ENCODE measurements around the gene OSBP. TPM values are rescaled to one million over a fixed set of nuclear protein-coding genes. Genes with fewer than 3 reads are reported as not detected.
"Not testable (repeated sequence)": the region's sequence is repeated elsewhere in the genome, so short reads cannot be mapped to it uniquely, and the experiment has no call there.

OSBP gene, protein sequence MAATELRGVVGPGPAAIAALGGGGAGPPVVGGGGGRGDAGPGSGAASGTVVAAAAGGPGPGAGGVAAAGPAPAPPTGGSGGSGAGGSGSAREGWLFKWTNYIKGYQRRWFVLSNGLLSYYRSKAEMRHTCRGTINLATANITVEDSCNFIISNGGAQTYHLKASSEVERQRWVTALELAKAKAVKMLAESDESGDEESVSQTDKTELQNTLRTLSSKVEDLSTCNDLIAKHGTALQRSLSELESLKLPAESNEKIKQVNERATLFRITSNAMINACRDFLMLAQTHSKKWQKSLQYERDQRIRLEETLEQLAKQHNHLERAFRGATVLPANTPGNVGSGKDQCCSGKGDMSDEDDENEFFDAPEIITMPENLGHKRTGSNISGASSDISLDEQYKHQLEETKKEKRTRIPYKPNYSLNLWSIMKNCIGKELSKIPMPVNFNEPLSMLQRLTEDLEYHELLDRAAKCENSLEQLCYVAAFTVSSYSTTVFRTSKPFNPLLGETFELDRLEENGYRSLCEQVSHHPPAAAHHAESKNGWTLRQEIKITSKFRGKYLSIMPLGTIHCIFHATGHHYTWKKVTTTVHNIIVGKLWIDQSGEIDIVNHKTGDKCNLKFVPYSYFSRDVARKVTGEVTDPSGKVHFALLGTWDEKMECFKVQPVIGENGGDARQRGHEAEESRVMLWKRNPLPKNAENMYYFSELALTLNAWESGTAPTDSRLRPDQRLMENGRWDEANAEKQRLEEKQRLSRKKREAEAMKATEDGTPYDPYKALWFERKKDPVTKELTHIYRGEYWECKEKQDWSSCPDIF
- 10 to 100 TPM; 41.6 to 41.8 TPM for total RNA-seq

DNA sequence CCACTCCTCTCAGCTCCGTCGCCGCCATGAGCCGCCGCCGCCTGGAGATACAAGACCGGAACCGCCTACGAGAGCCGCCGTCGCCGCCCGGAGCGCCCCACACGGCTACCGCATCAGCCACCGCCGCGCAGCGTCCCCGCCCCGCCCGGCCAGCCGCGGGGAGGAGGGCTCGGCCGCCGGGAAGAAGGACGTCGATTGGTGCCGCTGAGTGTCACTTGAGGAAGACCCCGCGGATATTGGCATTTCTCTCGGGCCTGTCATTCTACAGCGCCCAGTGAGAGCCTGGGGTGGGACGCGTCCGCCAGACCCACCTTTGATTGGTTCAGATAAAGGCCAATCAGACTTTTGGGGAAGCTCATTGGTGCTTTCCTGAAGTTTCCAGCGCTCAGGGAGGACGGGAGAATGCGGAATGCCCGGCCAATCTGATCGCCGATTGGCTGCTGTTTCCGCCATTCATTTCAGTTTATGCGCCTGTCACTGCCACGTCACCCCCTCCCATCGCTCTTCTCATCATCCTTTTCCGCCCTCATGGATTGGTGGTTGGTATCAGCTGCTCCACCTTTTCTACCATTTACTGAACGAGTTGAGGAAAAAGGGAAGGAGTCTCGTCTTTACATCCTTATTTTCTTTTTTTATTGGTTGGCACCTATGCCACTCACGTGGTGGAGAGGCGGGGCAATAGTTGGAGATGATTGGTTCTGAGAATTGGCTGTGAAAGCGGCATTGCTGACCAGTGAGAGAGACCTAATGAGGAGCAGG lies at the start of gene OSBP:
TSS of gene OSBP (minus strand) at position 138 of the 759 bp plus-strand sequence. CDS start at position 28, 110 bp downstream.
- no peaks in the 10 kb centered on the region for H3K9me3 Mint-ChIP-seq
- H3K27me3 Mint-ChIP-seq: no peaks in the 10 kb centered on the region
- peaks cover 9% of the 10 kb centered on the region for H3K36me3 Mint-ChIP-seq
- H3K4me3 Mint-ChIP-seq: peak within 1 kb of the TSS; percentile 96
- H3K27ac Mint-ChIP-seq: peak within 1 kb of the TSS; percentile 97
- DNase-seq (peak; percentile 91), ATAC-seq (ENCODE audit: low read depth) (peak; percentile 88)
- POLR2A ChIA-PET: interaction anchor here (0.6 to 3.4 kb wide), 20 partner anchors 10 to 194 kb away, joined by 3 to 37 read pairs (median 4); partner anchors contain the start of genes MRPL16 and PATL1
- peaks cover 33% of the 10 kb centered on the region for H3K4me1 Mint-ChIP-seq

DNA sequence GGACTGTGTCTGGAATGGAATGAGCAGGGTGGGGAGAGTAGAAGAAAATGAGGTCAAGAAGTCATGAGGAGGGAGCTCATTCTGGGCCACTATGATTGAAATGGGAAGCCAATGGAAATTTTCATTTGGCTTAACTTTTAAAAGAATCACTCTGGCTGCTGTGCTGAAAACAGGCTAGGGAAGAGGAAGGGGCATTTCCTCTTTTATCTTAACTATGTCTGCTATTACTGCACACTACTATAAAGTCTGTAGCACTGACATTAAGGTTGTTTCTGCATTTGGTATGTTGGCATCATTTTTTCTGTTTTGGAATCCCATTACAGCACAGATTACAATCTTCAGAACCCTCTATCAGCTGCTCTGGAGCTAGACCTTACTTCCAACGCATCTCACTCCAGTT lies 45.0 kb upstream of the OSBP start:
- DNase-seq (no peak), ATAC-seq (ENCODE audit: low read depth) (no peak)
- Mint-ChIP-seq H3K36me3 (peaks cover 23% of the 10 kb centered on the region), H3K27ac (peak overlapping the region; percentile 60), H3K4me1 (peaks cover 26% of the 10 kb centered on the region), H3K9me3 (no peaks in the 10 kb centered on the region), H3K27me3 (no peaks in the 10 kb centered on the region), H3K4me3 (no peak overlapping the region)
- POLR2A ChIA-PET: no interaction called here

DNA sequence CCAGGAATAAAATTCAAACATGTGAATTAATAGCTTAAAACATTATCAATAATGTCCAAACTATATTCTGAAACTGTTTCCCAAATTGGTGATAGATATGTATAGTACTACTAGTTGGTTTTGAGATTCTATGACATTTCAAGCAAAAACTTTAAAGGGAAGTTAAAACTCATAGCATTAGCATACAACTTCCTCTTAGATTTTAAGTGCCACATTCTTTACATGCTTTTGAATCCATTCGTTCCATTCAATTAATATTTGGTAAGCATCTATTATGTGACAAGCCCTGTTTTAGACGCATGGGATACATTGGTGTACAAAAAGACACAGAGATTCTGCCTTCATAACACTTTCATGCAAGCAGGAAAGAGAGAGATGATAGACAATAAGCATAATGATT lies 44.4 kb upstream of the OSBP start:
- Mint-ChIP-seq H3K27me3 (no peaks in the 10 kb centered on the region), H3K27ac (peak overlapping the region; percentile 60), H3K36me3 (peaks cover 25% of the 10 kb centered on the region), H3K4me1 (peaks cover 24% of the 10 kb centered on the region), H3K9me3 (no peaks in the 10 kb centered on the region), H3K4me3 (no peak overlapping the region)
- POLR2A ChIA-PET: interaction anchor here (0.6 kb wide), 1 partner anchor 39 kb away, joined by 3 read pairs; no protein-coding TSS in a partner anchor
- no peak for ATAC-seq (ENCODE audit: low read depth)
- no peak for DNase-seq

DNA sequence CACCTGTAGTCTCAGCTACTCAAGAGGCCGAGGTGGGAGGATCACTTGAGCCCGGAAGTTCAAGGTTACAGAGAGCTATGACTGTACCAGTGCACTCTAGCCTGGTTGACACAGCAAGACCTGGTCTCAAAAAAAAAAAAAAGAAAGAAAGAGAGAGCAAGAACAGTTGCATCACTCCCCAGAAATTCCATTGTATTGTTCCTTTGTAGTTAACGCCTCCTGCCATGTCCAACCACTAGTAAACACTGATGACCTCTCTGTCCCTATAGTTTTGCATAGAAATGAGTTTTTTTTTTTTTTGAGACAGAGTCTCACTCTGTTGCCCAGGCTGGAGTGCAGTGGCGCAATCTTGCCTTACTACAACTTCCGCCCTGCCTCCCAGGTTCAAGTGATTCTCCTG lies 42.5 kb upstream of the OSBP start:
- POLR2A ChIA-PET: no interaction called here
- no peak for ATAC-seq (ENCODE audit: low read depth)
- H3K27me3 Mint-ChIP-seq: no peaks in the 10 kb centered on the region
- no peaks in the 10 kb centered on the region for H3K9me3 Mint-ChIP-seq
- DNase-seq: no peak
- peaks cover 31% of the 10 kb centered on the region for H3K36me3 Mint-ChIP-seq
- H3K4me3 Mint-ChIP-seq: no peak overlapping the region
- peaks cover 13% of the 10 kb centered on the region for H3K4me1 Mint-ChIP-seq
- no peak overlapping the region for H3K27ac Mint-ChIP-seq

DNA sequence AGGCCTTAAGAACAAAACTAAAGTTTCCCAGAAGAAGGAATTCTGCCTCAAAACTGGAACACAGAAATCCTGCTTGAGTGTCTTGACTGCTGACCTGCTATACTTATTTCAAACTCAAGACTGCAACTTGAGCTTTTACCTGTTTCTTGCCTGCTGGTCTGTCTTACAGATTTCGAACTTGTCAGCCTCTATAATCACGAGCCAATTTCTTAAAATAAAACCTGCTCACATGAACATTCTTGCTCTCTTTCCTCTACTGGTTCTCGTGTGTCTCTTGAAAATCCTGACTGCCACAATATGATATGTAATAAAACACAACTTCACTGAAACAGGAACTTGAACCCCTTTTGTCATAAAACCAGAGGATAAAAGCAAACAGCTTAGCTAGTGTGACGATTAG lies 39.3 kb upstream of the OSBP start:
- no peak for ATAC-seq (ENCODE audit: low read depth)
- Mint-ChIP-seq H3K4me3 (no peak overlapping the region), H3K27ac (no peak overlapping the region), H3K9me3 (no peaks in the 10 kb centered on the region), H3K36me3 (peaks cover 43% of the 10 kb centered on the region), H3K27me3 (no peaks in the 10 kb centered on the region), H3K4me1 (no peaks in the 10 kb centered on the region)
- POLR2A ChIA-PET: no interaction called here
- no peak for DNase-seq

DNA sequence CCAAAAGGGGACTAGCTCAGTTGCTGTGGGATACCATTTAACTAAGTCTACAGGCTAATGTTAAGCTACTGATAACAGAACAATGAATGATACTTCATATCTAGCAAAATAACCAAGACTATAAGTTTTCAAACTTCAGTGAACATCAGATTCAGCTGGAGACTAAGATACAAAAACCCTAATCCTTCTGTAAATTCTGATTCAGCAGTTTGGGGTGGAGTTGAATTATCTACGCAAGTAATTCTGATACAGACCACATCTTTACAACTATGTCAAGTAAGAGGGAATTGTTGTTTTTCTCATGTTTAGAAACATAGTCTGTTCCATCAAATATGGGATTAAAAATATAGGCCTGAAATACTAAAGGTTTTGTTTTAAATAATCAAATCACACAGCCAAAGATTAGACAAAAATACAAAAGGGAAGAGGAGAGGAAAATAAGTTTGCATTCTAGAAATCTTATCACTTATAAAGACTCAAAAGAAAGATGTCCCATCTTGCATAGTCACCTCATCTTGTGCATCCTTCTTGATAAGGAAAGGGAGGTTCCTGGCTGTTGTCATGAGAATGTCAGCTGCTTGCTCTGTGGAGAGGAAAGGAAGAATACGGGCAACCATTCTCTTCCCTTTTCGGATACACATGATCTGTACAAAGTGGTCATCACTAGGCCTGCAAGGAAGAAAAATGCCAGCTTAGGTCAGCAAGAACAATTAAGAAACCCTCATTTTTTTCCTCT lies 31.8 kb upstream of the OSBP start:
- DNase-seq (no peak), ATAC-seq (ENCODE audit: low read depth) (no peak)
- Mint-ChIP-seq H3K27me3 (no peaks in the 10 kb centered on the region), H3K4me1 (no peaks in the 10 kb centered on the region), H3K4me3 (no peak overlapping the region), H3K27ac (no peak overlapping the region), H3K36me3 (peaks cover 51% of the 10 kb centered on the region), H3K9me3 (no peaks in the 10 kb centered on the region)
- POLR2A ChIA-PET: interaction anchor here (1.1 kb wide), 1 partner anchor 33 kb away, joined by 7 read pairs; no protein-coding TSS in a partner anchor

DNA sequence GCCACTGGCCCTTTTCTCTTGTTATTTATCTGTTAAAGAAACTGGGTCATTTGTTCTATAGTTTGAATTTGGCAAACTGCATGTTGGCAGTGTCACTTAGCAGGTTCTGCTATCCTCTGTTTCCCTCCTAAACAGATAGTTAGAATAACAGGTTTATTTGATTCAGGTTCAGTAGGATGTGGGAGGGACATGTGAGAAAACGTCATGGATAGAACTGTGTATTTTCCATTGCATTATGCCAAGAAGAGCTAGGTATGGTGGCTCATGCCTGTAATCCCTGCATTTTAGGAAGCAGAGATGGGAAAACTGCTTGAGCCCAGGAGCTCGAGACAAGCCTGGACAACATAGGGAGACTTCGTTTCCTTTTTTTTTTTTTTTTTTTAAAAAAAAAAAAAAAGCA lies 29.0 kb upstream of the OSBP start:
- POLR2A ChIA-PET: no interaction called here
- H3K27ac Mint-ChIP-seq: no peak overlapping the region
- no peaks in the 10 kb centered on the region for H3K27me3 Mint-ChIP-seq
- no peaks in the 10 kb centered on the region for H3K9me3 Mint-ChIP-seq
- no peak overlapping the region for H3K4me3 Mint-ChIP-seq
- ATAC-seq (ENCODE audit: low read depth) (no peak), DNase-seq (no peak)
- H3K36me3 Mint-ChIP-seq: peaks cover 43% of the 10 kb centered on the region
- H3K4me1 Mint-ChIP-seq: no peaks in the 10 kb centered on the region

DNA sequence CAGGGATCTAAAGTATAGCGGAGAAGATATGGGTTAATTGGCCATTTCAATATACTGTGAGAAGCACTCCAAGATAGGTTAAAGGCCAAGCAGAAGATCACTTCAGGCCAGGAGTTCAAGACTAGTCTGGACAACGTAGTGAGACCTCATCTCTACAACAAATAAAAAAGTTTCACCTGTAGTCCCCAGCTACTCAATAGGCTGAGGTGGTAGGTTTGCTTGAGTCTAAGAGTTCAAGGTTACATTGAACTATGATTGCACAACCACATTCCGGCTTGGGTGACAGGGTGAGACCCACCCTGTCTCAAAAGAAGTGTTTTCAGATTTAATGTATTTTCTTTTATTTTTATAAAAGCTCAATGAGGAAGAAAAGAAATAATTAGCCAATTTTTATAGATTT lies 27.8 kb upstream of the OSBP start:
- Mint-ChIP-seq H3K36me3 (peaks cover 45% of the 10 kb centered on the region), H3K4me3 (no peak overlapping the region), H3K9me3 (no peaks in the 10 kb centered on the region), H3K4me1 (no peaks in the 10 kb centered on the region), H3K27me3 (no peaks in the 10 kb centered on the region), H3K27ac (no peak overlapping the region)
- POLR2A ChIA-PET: interaction anchor here (1.3 kb wide), 1 partner anchor 28 kb away, joined by 3 read pairs; the partner anchor contains the start of gene OSBP
- ATAC-seq (ENCODE audit: low read depth) (no peak), DNase-seq (no peak)

DNA sequence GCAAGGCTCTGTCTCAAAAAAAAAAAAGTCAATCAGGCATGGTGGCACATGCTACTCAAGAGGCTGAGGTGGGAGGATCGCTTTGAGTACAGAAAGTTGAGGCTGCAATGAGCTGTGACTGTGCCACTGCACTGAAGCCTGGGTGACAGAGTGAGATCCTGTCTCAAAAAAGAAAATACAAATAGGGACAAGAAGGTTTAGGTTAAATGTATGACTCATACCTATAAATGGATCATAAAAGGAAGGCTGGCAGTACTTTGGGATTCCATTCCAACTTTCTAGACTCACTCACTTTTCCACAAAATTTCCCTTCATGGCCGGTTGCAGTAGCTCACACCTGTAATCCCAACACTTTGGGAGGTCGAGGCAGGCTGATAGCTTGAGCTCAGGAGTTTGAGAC lies 25.6 kb upstream of the OSBP start:
- peaks cover 1% of the 10 kb centered on the region for H3K4me1 Mint-ChIP-seq
- H3K27me3 Mint-ChIP-seq: no peaks in the 10 kb centered on the region
- H3K4me3 Mint-ChIP-seq: no peak overlapping the region
- H3K9me3 Mint-ChIP-seq: no peaks in the 10 kb centered on the region
- DNase-seq (no peak), ATAC-seq (ENCODE audit: low read depth) (no peak)
- POLR2A ChIA-PET: no interaction called here
- peak overlapping the region; percentile 38 for H3K27ac Mint-ChIP-seq
- peaks cover 51% of the 10 kb centered on the region for H3K36me3 Mint-ChIP-seq

DNA sequence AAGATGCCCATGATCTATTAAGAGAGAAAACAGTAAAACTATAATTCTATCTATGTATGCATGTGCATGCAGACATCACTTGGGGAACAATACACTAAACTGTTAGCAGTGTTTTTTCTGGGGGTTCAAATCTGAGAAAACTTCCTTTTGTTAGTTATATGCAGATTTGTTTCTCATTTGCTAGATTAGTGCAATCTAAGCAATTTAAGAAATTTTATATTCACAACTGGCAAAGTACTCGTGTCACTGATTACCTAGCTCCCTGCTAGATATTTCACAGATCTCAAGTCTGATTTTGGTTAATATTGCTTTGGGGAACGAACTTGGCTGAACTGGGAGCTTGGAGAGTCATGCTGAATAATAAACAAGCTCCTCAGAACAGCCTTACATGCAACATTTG lies 14.9 kb upstream of the OSBP start:
- peaks cover 13% of the 10 kb centered on the region for H3K36me3 Mint-ChIP-seq
- no peak overlapping the region for H3K27ac Mint-ChIP-seq
- POLR2A ChIA-PET: no interaction called here
- H3K9me3 Mint-ChIP-seq: no peaks in the 10 kb centered on the region
- DNase-seq (no peak), ATAC-seq (ENCODE audit: low read depth) (no peak)
- H3K4me3 Mint-ChIP-seq: no peak overlapping the region
- H3K4me1 Mint-ChIP-seq: no peaks in the 10 kb centered on the region
- H3K27me3 Mint-ChIP-seq: no peaks in the 10 kb centered on the region

DNA sequence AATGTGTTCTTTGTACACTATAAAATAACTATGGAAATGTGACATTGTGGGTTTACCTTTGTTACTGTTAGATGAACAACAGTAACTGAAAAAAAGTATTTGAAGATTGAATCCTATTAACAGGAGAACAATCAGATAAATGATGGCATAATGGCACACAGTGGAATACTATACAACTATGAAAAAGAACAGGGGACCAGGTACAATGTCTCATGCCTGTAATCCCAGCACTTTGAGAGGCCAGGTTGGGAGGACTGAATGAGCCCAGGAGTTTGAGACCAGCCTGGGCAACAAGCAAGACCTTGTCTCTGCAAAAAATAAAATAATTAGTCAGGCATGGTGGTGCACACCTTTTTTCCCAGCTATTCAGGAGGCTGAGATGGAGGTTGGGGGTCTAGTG lies 14.4 kb upstream of the OSBP start:
- Mint-ChIP-seq H3K9me3 (no peaks in the 10 kb centered on the region), H3K27ac (no peak overlapping the region), H3K4me3 (no peak overlapping the region), H3K27me3 (no peaks in the 10 kb centered on the region), H3K36me3 (peaks cover 10% of the 10 kb centered on the region), H3K4me1 (no peaks in the 10 kb centered on the region)
- POLR2A ChIA-PET: no interaction called here
- ATAC-seq (ENCODE audit: low read depth) (no peak), DNase-seq (no peak)

DNA sequence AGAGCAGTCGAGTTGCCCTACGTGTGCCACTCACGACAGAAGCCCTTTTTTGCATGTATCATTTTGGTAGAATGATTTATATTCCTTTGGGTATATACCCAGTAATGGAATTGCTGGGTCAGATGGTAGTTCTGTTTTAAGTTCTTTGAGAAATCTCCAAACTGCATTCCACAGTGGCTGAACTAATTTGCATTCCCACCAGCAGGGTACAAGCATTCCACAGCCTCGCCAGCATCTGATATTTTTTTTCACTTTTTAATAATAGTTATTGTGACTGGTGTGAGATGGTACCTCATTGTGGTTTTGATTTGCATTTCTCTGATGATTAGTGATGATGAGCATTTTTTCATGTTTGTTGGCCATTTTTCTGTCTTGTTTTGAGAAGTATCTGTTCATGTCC lies 11.4 kb upstream of the OSBP start:
- H3K4me3 Mint-ChIP-seq; H3K9me3 Mint-ChIP-seq; H3K27ac Mint-ChIP-seq; H3K4me1 Mint-ChIP-seq; ATAC-seq (ENCODE audit: low read depth); POLR2A ChIA-PET; DNase-seq; H3K27me3 Mint-ChIP-seq: not testable (repeated sequence)
- peaks cover 12% of the 10 kb centered on the region for H3K36me3 Mint-ChIP-seq

DNA sequence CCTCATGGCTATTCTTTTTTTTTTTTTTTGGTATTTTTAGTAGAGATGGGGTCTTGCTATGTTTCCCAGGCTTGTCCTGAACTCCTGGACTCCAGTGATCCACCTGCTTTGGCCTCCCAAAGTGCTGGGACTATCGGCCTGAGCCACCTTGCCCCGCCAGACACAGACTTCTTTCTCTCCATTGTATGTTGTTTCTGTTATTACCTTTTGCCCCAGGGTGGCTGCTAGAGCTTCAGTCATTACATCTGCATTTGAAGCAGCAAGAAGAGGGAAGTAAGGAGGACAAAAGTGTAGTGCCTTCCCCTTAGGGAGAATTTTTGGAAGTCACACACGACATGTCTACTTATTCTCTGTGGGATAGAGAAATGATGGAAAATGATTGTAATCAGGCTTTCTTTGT lies 10.1 kb upstream of the OSBP start:
- no peak overlapping the region for H3K27ac Mint-ChIP-seq

More for the DNA sequence above, 10.1 kb upstream of the OSBP start:
- Mint-ChIP-seq H3K4me1 (no peaks in the 10 kb centered on the region), H3K36me3 (peaks cover 11% of the 10 kb centered on the region), H3K9me3 (no peaks in the 10 kb centered on the region), H3K27me3 (no peaks in the 10 kb centered on the region), H3K4me3 (no peak overlapping the region)
- DNase-seq: no peak
- POLR2A ChIA-PET: interaction anchor here (0.5 to 0.7 kb wide), 3 partner anchors 10 to 43 kb away, joined by 3 to 5 read pairs (median 3); partner anchors contain the start of genes OSBP and PATL1
- ATAC-seq (ENCODE audit: low read depth): no peak
